K562 (cell line): ENCODE measurements around the gene C5AR2. TPM values are rescaled to one million over a fixed set of nuclear protein-coding genes. Genes with fewer than 3 reads are reported as not detected.
A peak's percentile ranks its signal among the peaks of the same experiment; 100 is the strongest.

ENCODE experiments used
- ATAC-seq: fragments of 200-7000 bp; cut with Tn5 transposase; 3 replicates; pipeline ENCODE4 v1.9.1; 2020; ENCODE audit warnings: moderate library complexity
- BruUV-seq: library from RNA; stranded (reverse); fragments of 400-500 nt; replicated peaks from 2 replicates; lab custom pipeline; 2021; lab: Mats Ljungman, UMichigan
- CTCF ChIA-PET: fragments of 300-600 bp; formaldehyde crosslinking; extraction: SDS; loops from one replicate; lab custom pipeline; 2021; ENCODE audit warnings: low intra/inter-chr PET ratio; lab: Yijun Ruan, JAX
- POLR2A ChIA-PET: fragments of 300-600, 350-650 bp; sonication (Branson Sonifier 250); formaldehyde crosslinking; extraction: SDS; loops from one replicate; lab custom pipeline; 2021; ENCODE audit warnings: antibody characterized with exemption, inconsistent platforms; lab: Yijun Ruan, JAX
- DNase-seq, 4 experiments: peaks; one replicate each; pipeline versions ENCODE4 v3.0.0 to v3.0.0-alpha.2; 2011 to 2018; ENCODE audit warnings: low spot score in 3 of 4, mixed read lengths in 3 of 4; ENCODE audit errors: extremely low read depth in 1 of 4
- FAIRE-seq: peaks from 2 replicates; lab custom pipeline; 2011; peaks lifted over from hg19 to GRCh38; lab: Jason Lieb, UNC
- H2AFZ ChIP-seq: 2 replicates; pipeline ENCODE4 v1.6.0; 2011; ENCODE audit warnings: low read depth, low read length, control low read depth, inconsistent platforms
- H3K27ac ChIP-seq: fragments of 200-600 bp; 3 replicates; pipeline ENCODE4 v1.8.0; 2011; ENCODE audit warnings: low read depth, mild to moderate bottlenecking, control low read depth, inconsistent platforms, low read length, moderate library complexity, mixed read lengths; ENCODE audit errors: extremely low read depth
- H3K27me3 ChIP-seq, 2 experiments: fragments of 300-600 bp in 1 of 2; 2 replicates in 1 of 2; 3 replicates in 1 of 2; pipeline versions ENCODE4 v1.6.0 to v1.8.0; 2011; ENCODE audit warnings: inconsistent platforms in 2 of 2, low read length in 2 of 2, mild to moderate bottlenecking in 1 of 2, mixed read lengths in 1 of 2, moderate library complexity in 1 of 2; ENCODE audit not compliant: control insufficient read depth in 2 of 2, insufficient read depth in 2 of 2
- H3K36me3 ChIP-seq: fragments of 300-600 bp; 3 replicates; pipeline ENCODE4 v1.8.0; 2011; ENCODE audit warnings: mild to moderate bottlenecking, low read length, inconsistent platforms; ENCODE audit not compliant: control insufficient read depth, insufficient read depth
- H3K4me1 ChIP-seq, 2 experiments: fragments of 200-600 bp in 1 of 2; replicated peaks in 1 of 2; 2 replicates in 1 of 2; 3 replicates in 1 of 2; pipeline versions ENCODE4 v1.5.1 to v1.8.0; 2011; ENCODE audit warnings: inconsistent platforms in 2 of 2, low read length in 2 of 2, mild to moderate bottlenecking in 1 of 2, mixed read lengths in 1 of 2, moderate library complexity in 1 of 2; ENCODE audit not compliant: control insufficient read depth in 2 of 2, insufficient read depth in 2 of 2
- H3K4me2 ChIP-seq: 2 replicates; pipeline ENCODE4 v1.6.1; 2011; ENCODE audit warnings: low read length, control low read depth, inconsistent platforms, mixed read lengths; ENCODE audit not compliant: insufficient read depth
- H3K4me3 ChIP-seq: fragments of 200-600 bp; sonication (generic), shearing (Covaris generic); 2 replicates; pipeline ENCODE4 v1.5.1; 2016; ENCODE audit warnings: control low read depth, inconsistent platforms
- H3K79me2 ChIP-seq: fragments of 200-600 bp; 3 replicates; pipeline ENCODE4 v1.8.0; 2011; ENCODE audit warnings: low read length, inconsistent platforms; ENCODE audit not compliant: control insufficient read depth, insufficient read depth
- H3K9ac ChIP-seq, 2 experiments: 2 replicates each; pipeline versions ENCODE4 v1.6.0 to v1.6.1; 2011; ENCODE audit warnings: low read depth in 2 of 2, low read length in 2 of 2, control low read depth in 1 of 2, inconsistent platforms in 1 of 2, mild to moderate bottlenecking in 1 of 2, mixed read lengths in 1 of 2; ENCODE audit not compliant: insufficient read depth in 1 of 2
- H3K9me1 ChIP-seq: one replicate; pipeline ENCODE4 v1.6.0; 2011; ENCODE audit warnings: inconsistent platforms, mild to moderate bottlenecking, low read length, moderate library complexity; ENCODE audit not compliant: control insufficient read depth, insufficient read depth
- H3K9me3 ChIP-seq: replicated peaks from 2 replicates; pipeline ENCODE4 v1.5.1; 2011; ENCODE audit warnings: low read depth, low read length, inconsistent platforms; ENCODE audit not compliant: control insufficient read depth, insufficient read depth
- H4K20me1 ChIP-seq: replicated peaks from 2 replicates; pipeline ENCODE4 v1.6.1; 2011; ENCODE audit warnings: low read length, inconsistent platforms, mixed read lengths; ENCODE audit not compliant: control insufficient read depth, insufficient read depth
- BCOR ChIP-seq: fragments of 450-650 bp; IDR thresholded peaks from 2 replicates; pipeline ENCODE4 v1.6.1; 2016
- CBX3 ChIP-seq, 2 experiments: IDR thresholded peaks; 1 replicate in 1 of 2; 2 replicates in 1 of 2; pipeline ENCODE4 v1.6.1; 2012; ENCODE audit warnings: inconsistent platforms in 2 of 2, low read length in 2 of 2, borderline replicate concordance in 1 of 2, control low read depth in 1 of 2
- ESRRA ChIP-seq: fragments of 450-650 bp; IDR thresholded peaks from 2 replicates; pipeline ENCODE4 v1.6.1; 2014; ENCODE audit warnings: low read depth, mild to moderate bottlenecking, moderate library complexity, borderline replicate concordance
- ETV6 ChIP-seq, 3 experiments: fragments of 150-350 bp in 1 of 3; sonication (generic) in 1 of 3; formaldehyde crosslinking in 1 of 3; IDR thresholded peaks; 2 replicates each; pipeline versions ENCODE4 v1.6.1 to v1.8.0; 2014 to 2022; ENCODE audit warnings: borderline replicate concordance in 2 of 3, low read depth in 2 of 3, antibody characterized with exemption in 1 of 3, low read length in 1 of 3, mild to moderate bottlenecking in 1 of 3, missing genetic modification reagents in 1 of 3
- HDAC2 ChIP-seq: fragments of 450-650 bp; IDR thresholded peaks from 2 replicates; pipeline ENCODE4 v1.6.1; 2016; ENCODE audit warnings: mild to moderate bottlenecking
- KDM1A ChIP-seq, 2 experiments: fragments of 450-650 bp; IDR thresholded peaks; 2 replicates each; pipeline ENCODE4 v1.6.1; 2016; ENCODE audit warnings: mild to moderate bottlenecking in 2 of 2
- RBM25 ChIP-seq: fragments of 200-400 bp; formaldehyde crosslinking; IDR thresholded peaks from 2 replicates; pipeline ENCODE4 v1.6.1; 2018; ENCODE audit warnings: low read length, low read depth, moderate library complexity; ENCODE audit not compliant: severe bottlenecking
- TRIM24 ChIP-seq, 2 experiments: fragments of 450-650 bp; IDR thresholded peaks; 2 replicates each; pipeline ENCODE4 v1.6.1; 2016
- ZNF3 ChIP-seq: fragments of 250-450 bp; sonication (Bioruptor Pico); IDR thresholded peaks from 2 replicates; pipeline ENCODE4 v1.5.0; 2021; ENCODE audit warnings: mild to moderate bottlenecking, moderate library complexity
- ZNF316 ChIP-seq: fragments of 450-650 bp; IDR thresholded peaks from 2 replicates; pipeline ENCODE4 v1.6.1; 2016
- WGBS: fragments of 100-300 bp; shearing (Covaris generic); methylation state at CpG from one replicate; pipeline ENCODE4 v1.1.6; 2016; ENCODE audit warnings: low coverage, mixed read lengths; ENCODE audit not compliant: insufficient coverage; ENCODE audit errors: missing lambda C conversion rate; 5-methylcytosine and 5-hydroxymethylcytosine counted together
- in situ Hi-C: fragments of 300-500 bp; cut with MboI; formaldehyde crosslinking; loops from 4 replicates; pipeline ENCODE4 v1.15.0; 2018; ENCODE audit warnings: inconsistent platforms, mixed read lengths
- intact Hi-C: fragments of 100-400 bp; cut with micrococcal nuclease; formaldehyde crosslinking; loops from 2 replicates; pipeline ENCODE4 v1.14.2; 2022
- polyA plus RNA-seq, 8 experiments: library from polyadenylated mRNA; depleted of rRNA in 4 of 8; stranded (reverse) in 5 of 8; unstranded in 3 of 8; fragments of >200 nt; fragmentation: Nextera tagmentation in 2 of 8; fragmentation: Illumina TruSeq in 1 of 8; extraction: Ambion mirVana in 2 of 8; extraction: Trizol in 1 of 8; gene quantifications; 2 replicates each; pipeline versions ENCODE4 v1.2.1 to v1.2.3, GENCODE V29; 2011 to 2014; ENCODE audit warnings: inconsistent platforms in 1 of 8, missing spikeins in 1 of 8
- total RNA-seq, 7 experiments: library from RNA; depleted of rRNA in 6 of 7; stranded (reverse); fragments of >200 nt in 6 of 7; fragmentation: Illumina TruSeq in 2 of 7; extraction: Trizol in 2 of 7; gene quantifications; 2 replicates each; pipeline versions ENCODE4 v1.2.1 to v1.2.3, GENCODE V29; 2011 to 2021; ENCODE audit warnings: low replicate concordance in 1 of 7

The C5AR2 gene
- total and polyA plus RNA-seq, 9 of the 15 experiments (the other 6 are each of a cell fraction or from before 2014, with no cell fraction given), result 0.01 to 1.1 (median 0.13) TPM

GRCh38 chr19:47341734-47342133 lies 9.8 kb downstream of the C5AR2 start:
- BruUV-seq, result no TSS peak
- H3K4me2 ChIP-seq, result no peak overlapping the region
- no peak for DNase-seq
- peaks cover 7 to 19% of the 10 kb centered on the region in 2 experiments for H3K4me1 ChIP-seq
- POLR2A ChIA-PET, result no interaction called here
- H3K27ac ChIP-seq, result no peak overlapping the region
- intact Hi-C loops, result no loop called here
- H3K79me2 ChIP-seq, result no peaks in the 10 kb centered on the region
- H3K9me1 ChIP-seq, result no peaks in the 10 kb centered on the region
- H3K9ac ChIP-seq, result peak overlapping the region in 1 of 2 experiments; percentile 76; a peak in 1 of 4 replicates
- WGBS, result 58% methylated on average over 4 of the region's 4 CpGs
- no peaks in the 10 kb centered on the region for H4K20me1 ChIP-seq
- FAIRE-seq, result no peak
- CTCF ChIA-PET, result no interaction called here
- H3K9me3 ChIP-seq, result no peaks in the 10 kb centered on the region
- in situ Hi-C loops, result no loop called here
- H2AFZ ChIP-seq, result no peak overlapping the region
- no peaks in the 10 kb centered on the region for H3K36me3 ChIP-seq
- no peaks in the 10 kb centered on the region for H3K27me3 ChIP-seq
- H3K4me3 ChIP-seq, result no peak overlapping the region
- ATAC-seq, result no peak
- TF ChIP-seq KDM1A (IDR thresholded peaks at IDR 0.05) (peak; percentile 48 to 58; a peak in 3 of 4 replicates), TRIM24 (IDR thresholded peaks at IDR 0.05) (peak; percentile 15 to 69; a peak in 2 of 4 replicates), ETV6 (IDR thresholded peaks at IDR 0.05; ENCODE audit: borderline replicate concordance in 1 of 2, low read depth in 2 of 2, low read length in 1 of 2) (no peak), ETV6 (CRISPR knock-in tag; IDR thresholded peaks at IDR 0.05; ENCODE audit: borderline replicate concordance) (no peak), BCOR (peak; percentile 79), ZNF316 (peak; percentile 73), RBM25 (peak; percentile 76), CBX3 (IDR thresholded peaks at IDR 0.05; ENCODE audit: borderline replicate concordance in 1 of 2, low read length in 2 of 2) (peak in 1 of 2 experiments; percentile 27; a peak in 1 of 3 replicates), HDAC2 (0 out of 2 replicates have a peak, but pooled peaks have one; percentile 28), ESRRA (no peak), ZNF3 (CRISPR knock-in tag) (no peak)
